Keratinocyte (primary cell): ENCODE results near the gene PIGL. TPM values are rescaled to one million over a fixed set of nuclear protein-coding genes. Genes with fewer than 3 reads are reported as not detected.

Source experiments
- DNase-seq: peaks from one replicate; pipeline ENCODE4 v3.0.0-alpha.2; 2011; ENCODE audit warnings: low read depth, missing footprints, low spot score
- FAIRE-seq: peaks from 2 replicates; lab custom pipeline; 2011; peaks lifted over from hg19 to GRCh38; lab: Jason Lieb, UNC
- H2AFZ ChIP-seq: 2 replicates; pipeline ENCODE4 v1.6.0; 2012; ENCODE audit warnings: low read length, control low read depth, inconsistent platforms; ENCODE audit not compliant: control insufficient read depth
- H3K27ac ChIP-seq: 2 replicates; pipeline ENCODE4 v1.5.1; 2011; ENCODE audit warnings: low read length; ENCODE audit not compliant: control insufficient read depth, insufficient read depth
- H3K27me3 ChIP-seq: 3 replicates; pipeline ENCODE4 v1.6.0; 2011; ENCODE audit warnings: low read length; ENCODE audit not compliant: control insufficient read depth, insufficient read depth; ENCODE audit errors: extremely low read depth
- H3K36me3 ChIP-seq, 2 experiments: 2 replicates in 1 of 2; 3 replicates in 1 of 2; pipeline ENCODE4 v1.5.1; 2011; ENCODE audit warnings: low read length in 2 of 2, mild to moderate bottlenecking in 1 of 2; ENCODE audit not compliant: control insufficient read depth in 2 of 2, insufficient read depth in 2 of 2; ENCODE audit errors: extremely low read depth in 1 of 2
- H3K4me1 ChIP-seq: 3 replicates; pipeline ENCODE4 v1.5.1; 2011; ENCODE audit warnings: low read length; ENCODE audit not compliant: control insufficient read depth, insufficient read depth; ENCODE audit errors: extremely low read depth
- H3K4me2 ChIP-seq: 3 replicates; pipeline ENCODE4 v1.6.0; 2011; ENCODE audit warnings: low read depth, low read length; ENCODE audit not compliant: control insufficient read depth, insufficient read depth; ENCODE audit errors: extremely low read depth
- H3K4me3 ChIP-seq, 3 experiments: fragments of 200-600 bp in 1 of 3; sonication (generic) in 1 of 3; 2 replicates in 2 of 3; 3 replicates in 1 of 3; pipeline ENCODE4 v1.5.1; 2011 to 2016; ENCODE audit warnings: low read length in 3 of 3, mild to moderate bottlenecking in 3 of 3, control low read depth in 2 of 3, inconsistent platforms in 1 of 3, low read depth in 1 of 3, mixed read lengths in 1 of 3, mixed run types in 1 of 3, moderate library complexity in 1 of 3; ENCODE audit not compliant: control insufficient read depth in 2 of 3, insufficient read depth in 2 of 3; ENCODE audit errors: extremely low read depth in 1 of 3
- H3K79me2 ChIP-seq: 2 replicates; pipeline ENCODE4 v1.6.0; 2012; ENCODE audit warnings: low read length; ENCODE audit not compliant: control insufficient read depth, insufficient read depth
- H3K9ac ChIP-seq: 3 replicates; pipeline ENCODE4 v1.6.0; 2011; ENCODE audit warnings: low read length; ENCODE audit not compliant: control insufficient read depth, insufficient read depth; ENCODE audit errors: extremely low read depth
- H3K9me1 ChIP-seq: 3 replicates; pipeline ENCODE4 v1.6.0; 2011; ENCODE audit warnings: low read length; ENCODE audit not compliant: control insufficient read depth, insufficient read depth; ENCODE audit errors: extremely low read depth
- H3K9me3 ChIP-seq: 2 replicates; pipeline ENCODE4 v1.5.1; 2012; ENCODE audit warnings: low read depth, low read length; ENCODE audit not compliant: control insufficient read depth
- H4K20me1 ChIP-seq: 3 replicates; pipeline ENCODE4 v1.6.0; 2011; ENCODE audit warnings: low read length; ENCODE audit not compliant: control insufficient read depth, insufficient read depth; ENCODE audit errors: extremely low read depth
- EZH2 ChIP-seq: IDR thresholded peaks from one replicate; pipeline ENCODE4 v1.6.1; 2012; ENCODE audit warnings: inconsistent platforms, mild to moderate bottlenecking, low read length, moderate library complexity
- dilution Hi-C: fragments of 300-500 bp; cut with MboI; formaldehyde crosslinking; loops from one replicate; pipeline ENCODE4 v1.7.0; 2020; ENCODE audit warnings: low sequenced_read_pairs; ENCODE audit not compliant: extremely low pct_ligation_motif_present
- polyA plus RNA-seq, 5 experiments: library from polyadenylated mRNA; depleted of rRNA in 3 of 5; stranded (reverse) in 3 of 5; stranded (forward) in 1 of 5; unstranded in 1 of 5; fragments of >200 nt; gene quantifications; 1 replicate in 1 of 5; 2 replicates in 3 of 5; 3 replicates in 1 of 5; pipeline versions ENCODE4 v1.2.1 to v1.2.3, GENCODE V29; 2011 to 2012; ENCODE audit warnings: missing spikeins in 2 of 5, low read depth in 1 of 5, low replicate concordance in 1 of 5
- TF ChIP-seq, protein P1 (sequence below), 3 experiments: IDR thresholded peaks in 1 of 3; conservative IDR thresholded peaks in 1 of 3; optimal IDR thresholded peaks in 1 of 3; 2 replicates in 2 of 3; 3 replicates in 1 of 3; pipeline versions ENCODE3 to v1.5.1; 2011; ENCODE audit warnings: low read length in 3 of 3, mild to moderate bottlenecking in 3 of 3, moderate library complexity in 2 of 3, control low read depth in 1 of 3, inconsistent platforms in 1 of 3; ENCODE audit not compliant: insufficient read depth in 2 of 3; ENCODE audit errors: extremely low read depth in 1 of 3

The PIGL gene
- polyA plus RNA-seq, 1 donor (not counting 4 experiments of a cell fraction or from before 2014, with no cell fraction given): 21.5 TPM

DNA sequence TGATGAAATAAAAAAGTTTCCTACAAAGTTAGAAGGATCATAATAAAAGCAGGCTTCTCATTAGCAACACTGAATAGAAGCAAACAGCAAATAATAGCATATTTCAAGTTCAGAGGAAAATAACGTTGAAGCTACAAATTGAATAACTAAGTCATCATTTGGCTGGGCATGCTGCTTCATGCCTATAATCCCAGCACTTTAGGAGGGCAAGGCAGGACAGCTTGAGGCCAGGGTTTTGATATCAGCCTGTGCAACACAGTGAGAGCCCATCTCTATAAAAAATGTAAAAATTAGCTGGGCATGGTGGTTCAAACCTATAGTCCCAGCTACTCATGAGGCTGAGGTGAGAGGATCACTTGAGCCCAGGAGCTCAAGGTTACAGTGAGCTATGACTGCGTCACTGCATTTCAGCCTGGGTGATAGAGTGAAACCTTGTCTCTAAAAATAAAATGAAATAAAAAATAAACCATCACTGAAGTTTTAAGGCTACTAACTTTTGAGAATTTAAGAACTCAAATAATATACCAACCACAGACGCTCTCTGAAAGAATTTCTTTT is 27.1 kb upstream of the PIGL start:
- DNase-seq (no peak), FAIRE-seq (peak; percentile 79)
- no peak overlapping the region for H3K9ac ChIP-seq
- H3K36me3 ChIP-seq: peaks cover 2 to 7% of the 10 kb centered on the region in 2 experiments
- H4K20me1 ChIP-seq: no peaks in the 10 kb centered on the region
- peak overlapping the region in 1 of 3 experiments; percentile 25 for H3K4me3 ChIP-seq
- H2AFZ ChIP-seq: no peak overlapping the region
- H3K27me3 ChIP-seq: no peaks in the 10 kb centered on the region
- no peak for TF ChIP-seq EZH2
- TF ChIP-seq, protein P1, sequence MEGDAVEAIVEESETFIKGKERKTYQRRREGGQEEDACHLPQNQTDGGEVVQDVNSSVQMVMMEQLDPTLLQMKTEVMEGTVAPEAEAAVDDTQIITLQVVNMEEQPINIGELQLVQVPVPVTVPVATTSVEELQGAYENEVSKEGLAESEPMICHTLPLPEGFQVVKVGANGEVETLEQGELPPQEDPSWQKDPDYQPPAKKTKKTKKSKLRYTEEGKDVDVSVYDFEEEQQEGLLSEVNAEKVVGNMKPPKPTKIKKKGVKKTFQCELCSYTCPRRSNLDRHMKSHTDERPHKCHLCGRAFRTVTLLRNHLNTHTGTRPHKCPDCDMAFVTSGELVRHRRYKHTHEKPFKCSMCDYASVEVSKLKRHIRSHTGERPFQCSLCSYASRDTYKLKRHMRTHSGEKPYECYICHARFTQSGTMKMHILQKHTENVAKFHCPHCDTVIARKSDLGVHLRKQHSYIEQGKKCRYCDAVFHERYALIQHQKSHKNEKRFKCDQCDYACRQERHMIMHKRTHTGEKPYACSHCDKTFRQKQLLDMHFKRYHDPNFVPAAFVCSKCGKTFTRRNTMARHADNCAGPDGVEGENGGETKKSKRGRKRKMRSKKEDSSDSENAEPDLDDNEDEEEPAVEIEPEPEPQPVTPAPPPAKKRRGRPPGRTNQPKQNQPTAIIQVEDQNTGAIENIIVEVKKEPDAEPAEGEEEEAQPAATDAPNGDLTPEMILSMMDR (optimal IDR thresholded peaks at IDR 0.05 in 1 of 3, IDR thresholded peaks at IDR 0.05 in 1 of 3, conservative IDR thresholded peaks at IDR 0.05 in 1 of 3; ENCODE audit: extremely low read depth in 1 of 3, insufficient read depth in 2 of 3, low read length in 3 of 3): no peak
- no peaks in the 10 kb centered on the region for H3K9me3 ChIP-seq
- H3K4me2 ChIP-seq: peak overlapping the region; percentile 7
- dilution Hi-C loops: no loop called here
- peaks cover 56% of the 10 kb centered on the region for H3K79me2 ChIP-seq
- H3K27ac ChIP-seq: peak overlapping the region; percentile 53
- H3K9me1 ChIP-seq: no peaks in the 10 kb centered on the region
- H3K4me1 ChIP-seq: peaks cover 20% of the 10 kb centered on the region

DNA sequence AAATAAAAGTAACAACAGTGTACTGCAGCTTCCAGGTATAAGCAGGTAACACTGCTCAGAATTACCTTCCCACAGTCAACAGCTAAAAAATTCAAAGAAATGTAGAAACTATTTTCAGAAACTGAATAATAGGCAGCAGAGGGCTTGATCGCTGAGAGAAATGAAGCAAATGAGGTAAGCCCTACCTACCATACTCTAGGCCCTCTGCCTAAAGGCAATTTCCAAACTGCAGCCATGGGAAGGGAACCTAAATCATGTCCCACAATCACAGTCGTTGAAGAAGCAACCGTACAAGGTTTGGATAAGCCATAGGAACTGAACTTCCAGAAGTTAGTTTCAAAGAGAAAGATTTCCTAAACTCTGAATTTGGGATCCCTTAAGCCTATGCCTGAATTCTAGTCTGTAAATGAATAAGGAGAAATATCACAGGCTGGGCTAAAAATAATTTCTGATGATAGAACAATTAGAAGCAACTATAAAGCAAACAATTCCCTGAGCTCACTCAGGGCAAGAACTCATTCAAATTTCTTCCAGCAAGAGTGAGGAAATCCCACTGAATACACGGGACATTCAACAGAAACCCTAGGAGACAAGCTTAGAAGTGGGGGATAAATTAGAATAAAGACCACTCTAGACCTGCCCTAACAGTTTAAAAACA is 26.2 kb upstream of the PIGL start:
- DNase-seq: no peak
- Histone ChIP-seq H3K9me3 (no peaks in the 10 kb centered on the region), H3K4me2 (peak overlapping the region; percentile 0), H3K9me1 (no peaks in the 10 kb centered on the region), H3K27ac (peak overlapping the region; percentile 42), H3K9ac (peak overlapping the region; percentile 4), H3K4me1 (peaks cover 20% of the 10 kb centered on the region), H3K79me2 (peaks cover 56% of the 10 kb centered on the region), H3K36me3 (peaks cover 1 to 7% of the 10 kb centered on the region in 2 experiments), H3K4me3 (no peak overlapping the region), H2AFZ (no peak overlapping the region), H3K27me3 (no peaks in the 10 kb centered on the region), H4K20me1 (no peaks in the 10 kb centered on the region)
- dilution Hi-C loops: no loop called here
- no peak for TF ChIP-seq EZH2
- TF ChIP-seq, protein P1 (optimal IDR thresholded peaks at IDR 0.05 in 1 of 3, IDR thresholded peaks at IDR 0.05 in 1 of 3, conservative IDR thresholded peaks at IDR 0.05 in 1 of 3; ENCODE audit: extremely low read depth in 1 of 3, insufficient read depth in 2 of 3, low read length in 3 of 3): no peak
- no peak for FAIRE-seq
